Ectodermal cell (in vitro differentiated cells): Measurements from ENCODE around the gene ABHD11.

ENCODE experiments used
- H3K27ac ChIP-seq: 2 replicates; pipeline ENCODE4 v1.7.0; 2013; ENCODE audit warnings: mild to moderate bottlenecking, low read depth, low read length; ENCODE audit not compliant: insufficient read depth, poor library complexity, severe bottlenecking
- H3K27me3 ChIP-seq: 2 replicates; pipeline ENCODE4 v1.7.0; 2013; ENCODE audit warnings: mild to moderate bottlenecking, low read length; ENCODE audit not compliant: insufficient read depth, control insufficient read depth, poor library complexity, severe bottlenecking
- H3K36me3 ChIP-seq: one replicate; pipeline ENCODE4 v1.7.0; 2013; ENCODE audit warnings: low read length; ENCODE audit not compliant: control insufficient read depth, insufficient read depth
- H3K4me1 ChIP-seq: one replicate; pipeline ENCODE4 v1.7.0; 2013; ENCODE audit warnings: low read length; ENCODE audit not compliant: control insufficient read depth, insufficient read depth
- H3K4me3 ChIP-seq: 2 replicates; pipeline ENCODE4 v1.7.0; 2013; ENCODE audit warnings: low read depth, low read length, control low read depth; ENCODE audit not compliant: insufficient read depth
- H3K9me3 ChIP-seq: 2 replicates; pipeline ENCODE4 v1.7.0; 2013; ENCODE audit warnings: mild to moderate bottlenecking, low read length, moderate library complexity; ENCODE audit not compliant: control insufficient read depth
- WGBS, 2 experiments: methylation state at CpG; one replicate each; pipeline ENCODE4 v1.1.7; 2013; ENCODE audit warnings: missing lambda C conversion rate in 2 of 2; 5-methylcytosine and 5-hydroxymethylcytosine counted together

The ABHD11 gene

GRCh38 chr7:73702226-73702625, 36.4 kb downstream of the ABHD11 start:
- Histone ChIP-seq H3K36me3 (peaks cover 6% of the 10 kb centered on the region), H3K9me3 (no peaks in the 10 kb centered on the region), H3K27me3 (no peaks in the 10 kb centered on the region), H3K4me3 (no peak overlapping the region), H3K27ac (no peak overlapping the region), H3K4me1 (peaks cover 6% of the 10 kb centered on the region)
- WGBS, 2 experiments, result 91 to 95% methylated on average over 8 of the region's 8 CpGs

GRCh38 chr7:73701357-73701995, 37.1 kb downstream of the ABHD11 start:
- H3K9me3 ChIP-seq, result no peaks in the 10 kb centered on the region
- peaks cover 6% of the 10 kb centered on the region for H3K4me1 ChIP-seq
- WGBS, 2 experiments, result 68 to 72% methylated on average over 13 of the region's 13 CpGs
- no peaks in the 10 kb centered on the region for H3K27me3 ChIP-seq
- no peak overlapping the region for H3K4me3 ChIP-seq
- H3K27ac ChIP-seq, result no peak overlapping the region
- peaks cover 11% of the 10 kb centered on the region for H3K36me3 ChIP-seq

- Histone ChIP-seq H3K27me3 (no peaks in the 10 kb centered on the region), H3K36me3 (peaks cover 17% of the 10 kb centered on the region), H3K9me3 (no peaks in the 10 kb centered on the region), H3K4me1 (peaks cover 6% of the 10 kb centered on the region), H3K4me3 (no peak overlapping the region), H3K27ac (no peak overlapping the region)
- 94 to 95% methylated on average over 15 of the region's 15 CpGs for WGBS, 2 experiments
Measured at GRCh38 chr7:73700581-73701134, 37.9 kb downstream of the ABHD11 start.

- Histone ChIP-seq H3K9me3 (no peaks in the 10 kb centered on the region), H3K36me3 (peaks cover 17% of the 10 kb centered on the region), H3K27me3 (no peaks in the 10 kb centered on the region), H3K27ac (no peak overlapping the region), H3K4me1 (peaks cover 6% of the 10 kb centered on the region), H3K4me3 (no peak overlapping the region)
- 93 to 96% methylated on average over 14 of the region's 14 CpGs for WGBS, 2 experiments
Measured at GRCh38 chr7:73700069-73700423, 38.6 kb downstream of the ABHD11 start.

GRCh38 chr7:73699370-73700068, 39.1 kb downstream of the ABHD11 start:
- no peaks in the 10 kb centered on the region for H3K9me3 ChIP-seq
- H3K4me1 ChIP-seq, result peaks cover 6% of the 10 kb centered on the region
- no peak overlapping the region for H3K4me3 ChIP-seq
- no peak overlapping the region for H3K27ac ChIP-seq
- WGBS, 2 experiments, result 89 to 91% methylated on average over 15 of the region's 15 CpGs
- peaks cover 17% of the 10 kb centered on the region for H3K36me3 ChIP-seq
- no peaks in the 10 kb centered on the region for H3K27me3 ChIP-seq

- WGBS, 2 experiments, result 93 to 95% methylated on average over 7 of the region's 7 CpGs
- Histone ChIP-seq H3K4me1 (peaks cover 5% of the 10 kb centered on the region), H3K4me3 (no peak overlapping the region), H3K9me3 (no peaks in the 10 kb centered on the region), H3K27me3 (no peaks in the 10 kb centered on the region), H3K27ac (no peak overlapping the region), H3K36me3 (peaks cover 27% of the 10 kb centered on the region)
Measured at GRCh38 chr7:73698410-73698809, 40.2 kb downstream of the ABHD11 start.

GRCh38 chr7:73696372-73696771, 42.2 kb downstream of the ABHD11 start:
- peaks cover 42% of the 10 kb centered on the region for H3K36me3 ChIP-seq

GRCh38 chr7:73690646-73691045, 48.0 kb downstream of the ABHD11 start:
- WGBS, 2 experiments, result 92 to 94% methylated on average over 7 of the region's 7 CpGs
- H3K9me3 ChIP-seq, result no peaks in the 10 kb centered on the region
- no peaks in the 10 kb centered on the region for H3K27me3 ChIP-seq
- H3K4me3 ChIP-seq, result no peak overlapping the region
- no peak overlapping the region for H3K27ac ChIP-seq
- H3K4me1 ChIP-seq, result no peaks in the 10 kb centered on the region
- H3K36me3 ChIP-seq, result peaks cover 39% of the 10 kb centered on the region

More at GRCh38 chr7:73696372-73696771, 42.2 kb downstream of the ABHD11 start:
- no peak overlapping the region for H3K27ac ChIP-seq
- H3K4me1 ChIP-seq, result no peaks in the 10 kb centered on the region
- no peaks in the 10 kb centered on the region for H3K9me3 ChIP-seq
- H3K27me3 ChIP-seq, result no peaks in the 10 kb centered on the region
- 94 to 98% methylated on average over 3 to 4 of the region's 4 CpGs for WGBS, 2 experiments
- no peak overlapping the region for H3K4me3 ChIP-seq

GRCh38 chr7:73688288-73688687, 50.3 kb downstream of the ABHD11 start:
- H3K27ac ChIP-seq, result no peak overlapping the region
- H3K4me3 ChIP-seq, result no peak overlapping the region
- H3K4me1 ChIP-seq, result no peaks in the 10 kb centered on the region
- no peaks in the 10 kb centered on the region for H3K9me3 ChIP-seq
- no peaks in the 10 kb centered on the region for H3K27me3 ChIP-seq
- 92 to 96% methylated on average over 7 of the region's 8 CpGs for WGBS, 2 experiments
- peaks cover 28% of the 10 kb centered on the region for H3K36me3 ChIP-seq
